ENCODE results near the gene ADRA2C. TPM values are rescaled to one million over a fixed set of nuclear protein-coding genes. Genes with fewer than 3 reads are reported as not detected.

Gene ADRA2C
- total and polyA plus RNA-seq, 2 of the 13 experiments (the other 11 are each of a cell fraction or from before 2014, with no cell fraction given): 15.4 to 69.7 TPM

DNA sequence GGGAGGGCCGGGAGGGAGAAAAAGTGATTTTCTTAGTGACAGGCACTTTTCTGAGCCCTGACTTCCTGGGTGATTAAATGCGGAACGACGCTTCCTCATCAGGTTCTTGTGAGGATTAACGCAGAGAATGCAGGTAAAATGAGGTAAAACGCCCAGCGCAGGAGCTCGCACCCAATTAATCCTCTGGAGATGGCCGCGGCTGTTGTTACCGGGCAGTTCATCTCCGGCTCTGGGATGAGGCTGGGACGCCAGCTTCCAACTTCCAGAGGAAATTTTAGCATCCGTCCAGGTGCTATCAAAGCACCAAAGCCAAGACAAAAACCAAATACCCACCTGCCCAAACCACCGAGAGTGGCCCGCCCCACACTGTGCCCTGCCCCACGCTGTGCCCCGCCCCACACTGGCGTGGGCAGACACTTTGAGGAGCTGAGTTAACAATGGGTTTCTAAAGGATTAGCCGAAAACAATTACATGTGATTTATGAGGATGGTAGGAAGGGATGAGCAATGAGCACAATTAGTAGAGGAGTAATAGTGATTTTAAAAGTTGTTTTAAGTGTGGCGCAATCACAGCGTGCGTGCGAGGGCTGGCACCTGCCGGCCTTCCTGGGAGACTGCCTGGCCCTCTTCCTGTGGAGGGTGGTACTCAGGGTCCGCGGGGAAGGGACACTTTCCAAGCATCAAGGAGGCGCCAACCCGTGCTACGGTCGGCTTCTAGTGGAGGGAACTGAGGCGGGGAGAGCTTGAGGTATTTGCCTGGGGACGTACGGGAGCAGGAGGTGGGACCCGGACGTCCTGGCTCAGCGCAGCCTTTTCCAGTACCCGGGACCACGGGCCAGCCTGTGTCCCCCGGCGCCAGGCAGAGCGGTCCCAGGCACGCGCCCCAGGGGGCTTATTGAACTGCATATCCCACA, 41.6 kb upstream of the ADRA2C start:
- no TSS peak for BruUV-seq (replicated peaks)
- no peak for TF ChIP-seq U2AF2 (IDR thresholded peaks at IDR 0.05; ENCODE audit: low read depth, low read length)
- TF ChIP-seq RFX5 (IDR thresholded peaks at IDR 0.05; ENCODE audit: low read depth, low read length): peak; percentile 62; the same call in 1 of the 2 replicates
- TF ChIP-seq, protein P1, sequence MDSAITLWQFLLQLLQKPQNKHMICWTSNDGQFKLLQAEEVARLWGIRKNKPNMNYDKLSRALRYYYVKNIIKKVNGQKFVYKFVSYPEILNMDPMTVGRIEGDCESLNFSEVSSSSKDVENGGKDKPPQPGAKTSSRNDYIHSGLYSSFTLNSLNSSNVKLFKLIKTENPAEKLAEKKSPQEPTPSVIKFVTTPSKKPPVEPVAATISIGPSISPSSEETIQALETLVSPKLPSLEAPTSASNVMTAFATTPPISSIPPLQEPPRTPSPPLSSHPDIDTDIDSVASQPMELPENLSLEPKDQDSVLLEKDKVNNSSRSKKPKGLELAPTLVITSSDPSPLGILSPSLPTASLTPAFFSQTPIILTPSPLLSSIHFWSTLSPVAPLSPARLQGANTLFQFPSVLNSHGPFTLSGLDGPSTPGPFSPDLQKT (CRISPR knock-in tag; IDR thresholded peaks at IDR 0.05; ENCODE audit: borderline replicate concordance): no peak
- TF ChIP-seq CEBPB (IDR thresholded peaks at IDR 0.05; ENCODE audit: borderline replicate concordance, low read depth, low read length): peak; percentile 62
- Histone ChIP-seq H3K4me1 (ENCODE audit: insufficient read depth, low read length) (no peaks in the 10 kb centered on the region), H3K27me3 (ENCODE audit: control insufficient read depth in 1 of 2, insufficient read depth in 2 of 2, low read length in 2 of 2) (peaks cover 12 to 50% of the 10 kb centered on the region in 2 experiments), H3K4me2 (ENCODE audit: low read depth, low read length) (no peak overlapping the region), H3K36me3 (replicated peaks in 1 of 2; ENCODE audit: control insufficient read depth in 1 of 2, insufficient read depth in 2 of 2, low read length in 2 of 2) (no peaks in the 10 kb centered on the region), H3K27ac (ENCODE audit: extremely low read length, insufficient read depth, low read length) (no peak overlapping the region), H3K9ac (ENCODE audit: insufficient read depth, low read depth, low read length) (no peak overlapping the region), H4K20me1 (ENCODE audit: insufficient read depth, low read length) (no peaks in the 10 kb centered on the region), H2AFZ (ENCODE audit: low read length) (no peak overlapping the region), H3K79me2 (ENCODE audit: insufficient read depth, low read length) (no peaks in the 10 kb centered on the region), H3K4me3 (replicated peaks in 1 of 3; ENCODE audit: insufficient read depth in 1 of 3, low read depth in 2 of 3, low read length in 3 of 3) (no peak overlapping the region), H3K9me3 (ENCODE audit: low read length) (no peaks in the 10 kb centered on the region)
- CTCF ChIA-PET (ENCODE audit: low intra/inter-chr PET ratio, low total read pairs): no interaction called here
- FAIRE-seq (no peak), DNase-seq (ENCODE audit: low spot score) (no peak), ATAC-seq (no peak)
- 36% methylated on average over 18 of the region's 44 CpGs for WGBS (ENCODE audit: low lambda C conversion rate)
- in situ Hi-C loops (cut with HindIII; ENCODE audit: extremely low pct_ligation_motif_present, low pct_unique_long_range_greater_than_20kb): no loop called here
- intact Hi-C loops (cut with micrococcal nuclease; ENCODE audit: unreplicated experiment): no loop called here
- POLR2A ChIA-PET: no interaction called here

Measured in HepG2 (cell line).